HG03469 (cell line): Measurements from ENCODE around the gene TMEM120B.

Experiments
- ATAC-seq: cut with Tn5 transposase; IDR thresholded peaks from one replicate; pipeline ENCODE4 v1.9.1; 2021; ENCODE audit warnings: mild to moderate bottlenecking, moderate library complexity, moderate number of reproducible peaks; ENCODE audit not compliant: unreplicated experiment

Gene TMEM120B

GRCh38 chr12:121770388-121770787 lies 57.8 kb downstream of the TMEM120B start:
- ATAC-seq, result no peak

- ATAC-seq, result no peak
Observed at GRCh38 chr12:121770813-121771625, 58.5 kb downstream of the TMEM120B start.

- ATAC-seq, result peak; percentile 60
Observed at GRCh38 chr12:121773011-121773777, 60.6 kb downstream of the TMEM120B start.

- no peak for ATAC-seq
Observed at GRCh38 chr12:121774968-121775474, 62.5 kb downstream of the TMEM120B start.

- ATAC-seq, result no peak
Observed at GRCh38 chr12:121775501-121775900, 62.9 kb downstream of the TMEM120B start.

GRCh38 chr12:121776190-121777098 lies 63.9 kb downstream of the TMEM120B start:
- no peak for ATAC-seq

GRCh38 chr12:121778567-121779421 lies 66.2 kb downstream of the TMEM120B start:
- ATAC-seq, result no peak

GRCh38 chr12:121779422-121779895 lies 66.9 kb downstream of the TMEM120B start:
- no peak for ATAC-seq

- ATAC-seq, result no peak
Observed at GRCh38 chr12:121780429-121780828, 67.9 kb downstream of the TMEM120B start.

- no peak for ATAC-seq
Observed at GRCh38 chr12:121781484-121781997, 69.0 kb downstream of the TMEM120B start.

- no peak for ATAC-seq
Observed at GRCh38 chr12:121781998-121782979, 69.7 kb downstream of the TMEM120B start.

GRCh38 chr12:121783766-121784165 lies 71.2 kb downstream of the TMEM120B start:
- no peak for ATAC-seq

GRCh38 chr12:121784460-121784859 lies 71.9 kb downstream of the TMEM120B start:
- no peak for ATAC-seq

GRCh38 chr12:121786440-121786825 lies 73.9 kb downstream of the TMEM120B start:
- ATAC-seq, result no peak

GRCh38 chr12:121787063-121788025 lies 74.8 kb downstream of the TMEM120B start:
- no peak for ATAC-seq

GRCh38 chr12:121788176-121788818 lies 75.7 kb downstream of the TMEM120B start:
- ATAC-seq, result no peak
